Forelimb muscle (tissue), 1 donor: ENCODE data around the gene DHX15. TPM values are rescaled to one million over a fixed set of nuclear protein-coding genes. Genes with fewer than 3 reads are reported as not detected.
"Not testable (repeated sequence)": the region's sequence is repeated elsewhere in the genome, so short reads cannot be mapped to it uniquely, and the experiment has no call there.

Source experiments
- DNase-seq: peaks from one replicate; pipeline ENCODE4 v3.0.0-alpha.2; 2013; ENCODE audit warnings: low read depth
- polyA plus RNA-seq: library from polyadenylated mRNA; unstranded; fragments of 120-200 nt; gene quantifications from one replicate; pipeline ENCODE4 v1.2.1, GENCODE V29; 2013; ENCODE audit not compliant: insufficient read length

DHX15 gene
- polyA plus RNA-seq, 1 donor = 113 TPM

DNA sequence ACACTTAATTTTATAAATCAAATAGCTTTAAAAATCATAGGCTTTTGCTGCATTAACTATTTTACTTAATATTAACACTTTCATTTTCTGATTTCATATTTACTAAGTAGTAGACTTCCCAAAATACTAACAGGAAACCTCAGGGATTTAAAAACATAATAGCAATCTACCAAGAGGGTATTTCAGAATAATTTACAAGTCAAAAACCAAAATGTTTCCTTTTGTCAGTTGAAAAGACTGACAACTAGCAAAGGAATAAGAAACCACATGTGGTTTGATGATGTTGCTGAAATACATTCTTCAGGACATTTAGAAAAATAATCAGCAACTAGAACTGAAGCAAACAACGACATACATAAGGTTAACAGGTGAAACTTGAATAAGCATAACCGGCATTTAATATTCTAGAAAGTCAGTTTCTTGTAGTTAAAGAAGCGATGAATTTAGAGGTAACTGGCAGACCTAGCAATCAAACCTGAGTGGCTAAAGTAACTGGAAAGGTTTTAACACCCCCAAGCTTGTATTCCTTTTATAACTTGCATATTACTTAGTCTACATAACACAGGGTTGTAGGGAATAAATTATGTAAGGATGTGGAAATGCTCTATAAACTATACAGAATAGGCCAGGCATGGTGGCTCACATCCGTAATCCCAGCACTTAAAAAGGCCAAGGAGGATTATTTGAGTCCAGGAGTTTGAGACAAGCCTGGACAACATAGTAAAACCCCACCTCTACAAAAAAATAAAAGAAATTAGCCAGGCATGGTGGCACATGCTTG is 40.0 kb downstream of the DHX15 start:
- DNase-seq = no peak

DNA sequence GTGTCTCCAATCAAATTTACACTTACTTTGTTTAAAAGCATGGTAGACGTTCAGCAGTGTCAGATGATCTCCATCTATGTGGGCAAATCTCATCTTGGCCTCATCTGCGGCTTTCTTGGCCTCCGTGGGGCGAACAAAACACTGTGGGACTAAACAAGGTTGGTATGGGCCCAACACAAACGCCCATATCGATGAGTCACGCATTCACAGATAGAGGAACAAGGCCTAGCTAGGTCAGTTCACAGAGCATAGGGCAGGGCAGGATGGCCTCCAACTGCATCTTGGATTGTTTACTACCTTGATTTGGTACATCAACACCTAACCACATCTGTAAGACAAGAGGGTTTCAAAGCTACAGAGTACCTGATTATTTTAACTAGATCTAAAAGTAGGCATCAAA is 47.3 kb downstream of the DHX15 start:
- DNase-seq = no peak

DNA sequence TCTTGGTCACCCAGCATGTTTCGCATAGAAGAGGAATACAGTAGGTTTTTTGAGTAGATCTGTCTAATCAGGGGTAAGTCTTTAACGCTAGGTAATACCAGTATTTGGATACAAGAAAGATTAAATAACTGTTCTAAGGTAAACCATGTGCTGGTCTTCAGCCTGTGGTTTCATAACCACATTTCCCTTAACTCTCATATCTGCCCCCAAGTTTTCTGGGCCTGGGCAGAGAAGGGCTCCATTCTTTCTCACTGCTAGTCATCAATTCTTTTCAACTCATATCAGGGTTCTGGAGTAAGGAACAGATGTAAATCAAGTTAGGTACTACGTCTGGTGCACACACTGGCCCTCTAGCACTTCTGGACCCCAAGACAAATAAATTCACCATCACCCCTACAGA is 49.0 kb downstream of the DHX15 start:
- no peak for DNase-seq

DNA sequence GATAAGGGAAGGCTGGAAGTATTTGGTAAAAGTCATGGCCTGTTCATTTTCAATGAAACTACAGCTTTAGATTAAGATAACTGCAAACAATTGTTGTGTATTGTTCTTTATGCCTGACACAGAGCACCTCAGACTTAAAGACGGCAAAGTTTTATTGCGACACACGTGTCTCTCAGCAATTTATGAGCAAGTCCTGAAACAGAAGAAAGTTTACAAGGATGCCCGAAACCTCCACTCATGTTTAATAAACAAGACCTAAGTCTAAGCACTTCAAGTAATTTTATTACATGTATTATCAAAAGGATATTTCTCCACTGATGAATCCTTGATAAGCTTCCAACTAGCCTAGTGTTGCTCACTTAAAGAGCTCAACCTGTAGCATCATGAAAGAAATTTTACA is 51.0 kb downstream of the DHX15 start:
- no peak for DNase-seq

DNA sequence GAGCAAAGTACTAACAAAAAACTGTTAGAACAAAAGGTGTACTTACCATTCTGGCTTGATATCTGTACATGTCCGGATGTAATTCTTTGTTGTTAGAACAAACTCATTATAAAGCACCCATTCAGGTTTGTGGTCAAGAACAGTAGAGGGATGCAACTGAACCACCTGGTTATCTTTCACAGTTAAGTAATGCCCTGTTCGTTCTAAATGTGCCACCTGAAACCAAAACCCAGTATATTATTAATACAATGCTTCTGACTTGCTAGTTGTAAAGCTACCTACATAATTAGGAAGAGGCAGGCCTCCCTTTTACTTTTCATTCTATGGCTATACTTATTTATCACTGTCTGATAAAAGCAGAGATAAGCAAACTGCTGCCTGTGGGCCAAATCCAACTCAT is 54.8 kb downstream of the DHX15 start:
- DNase-seq = no peak

DNA sequence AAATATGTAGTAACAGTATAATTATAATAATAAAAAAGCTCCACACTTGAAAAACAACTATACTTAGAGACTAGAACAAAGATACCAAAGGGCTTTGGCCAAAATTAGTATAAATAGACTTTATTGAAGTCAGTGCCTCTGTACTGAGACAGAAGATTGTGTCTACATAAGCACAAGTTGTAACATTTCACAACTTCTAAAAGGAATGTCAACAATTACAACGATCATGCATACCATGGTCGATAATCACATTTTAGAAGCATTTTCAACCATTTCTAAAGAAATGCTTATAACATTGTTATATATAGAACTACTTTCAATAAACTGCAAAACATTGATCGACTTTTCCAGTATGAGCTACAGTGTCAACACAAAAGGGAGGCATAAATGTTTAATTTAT is 57.0 kb downstream of the DHX15 start:
- no peak for DNase-seq

DNA sequence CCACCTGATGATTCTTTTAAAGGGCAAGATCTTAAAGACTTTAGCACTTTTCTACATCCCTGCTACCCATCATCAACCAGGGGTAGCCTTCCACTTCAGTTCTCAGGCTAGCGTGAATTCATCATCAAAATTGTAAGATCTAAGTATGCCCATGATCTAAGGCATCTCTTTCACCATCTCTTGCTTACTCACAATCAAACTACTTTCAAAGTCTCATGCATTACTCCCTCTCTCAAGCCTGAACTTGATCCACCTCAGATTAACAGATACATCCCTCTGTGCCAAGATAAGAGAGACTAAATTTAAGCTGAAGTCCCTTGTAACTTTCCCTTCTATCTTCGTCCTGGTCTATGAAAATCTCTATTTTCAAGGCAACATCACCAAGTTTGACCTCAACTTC is 62.8 kb downstream of the DHX15 start:
- no peak for DNase-seq

DNA sequence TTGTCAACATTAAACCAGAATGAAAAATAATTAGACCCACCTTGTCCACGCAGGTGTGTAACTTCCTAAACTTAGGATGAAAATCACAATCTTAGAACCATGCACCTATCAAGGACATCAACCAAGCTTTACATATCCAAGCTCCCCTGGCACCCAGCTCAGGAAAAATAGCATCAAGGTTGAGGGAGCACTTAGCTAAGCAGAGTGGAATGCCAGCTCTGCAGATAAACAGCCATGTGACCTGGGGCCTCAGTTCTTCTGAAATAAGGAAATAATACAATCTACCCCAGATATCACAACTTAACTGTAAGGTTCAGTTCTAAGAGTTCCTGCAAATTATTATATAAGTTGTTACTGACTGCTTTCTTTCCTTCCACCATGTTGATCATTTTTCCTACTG is 64.7 kb downstream of the DHX15 start:
- DNase-seq = no peak

DNA sequence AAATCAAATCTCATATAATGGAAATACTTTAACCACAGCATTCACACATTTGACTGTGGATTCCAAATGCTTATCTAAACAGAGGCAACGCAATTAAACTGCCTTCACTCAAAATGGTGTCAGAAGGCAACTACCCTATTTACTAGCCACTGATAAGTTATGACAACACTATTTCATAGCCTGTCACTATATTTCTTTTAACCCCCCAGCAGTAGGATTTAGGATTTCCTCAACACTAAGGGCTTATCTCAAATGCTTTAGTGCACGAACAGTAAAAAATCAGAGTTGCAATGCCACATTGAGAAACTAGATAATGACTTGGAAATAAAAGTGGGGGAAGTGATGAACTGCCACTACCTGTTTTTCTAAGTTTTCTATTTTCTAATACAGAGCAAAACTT is 66.7 kb downstream of the DHX15 start:
- no peak for DNase-seq

DNA sequence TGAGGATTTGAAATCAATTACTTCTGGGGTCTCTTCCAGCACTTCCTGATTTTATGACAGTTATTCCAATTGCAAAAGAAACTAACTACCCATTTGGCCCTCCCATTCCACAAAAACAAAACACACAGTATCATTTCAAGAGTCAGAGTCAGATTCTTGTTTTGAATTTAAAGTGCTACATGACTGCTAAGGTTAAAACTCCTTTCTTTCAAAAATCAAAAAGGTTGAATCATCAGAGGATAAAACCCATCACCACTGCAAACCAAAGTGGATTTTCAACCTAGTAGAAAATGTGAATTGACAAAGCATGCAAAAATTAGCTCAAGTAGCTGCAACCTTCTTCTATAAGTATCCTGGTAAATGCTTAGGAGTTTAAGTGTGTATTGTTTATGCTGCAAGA is 67.4 kb downstream of the DHX15 start:
- DNase-seq = no peak

DNA sequence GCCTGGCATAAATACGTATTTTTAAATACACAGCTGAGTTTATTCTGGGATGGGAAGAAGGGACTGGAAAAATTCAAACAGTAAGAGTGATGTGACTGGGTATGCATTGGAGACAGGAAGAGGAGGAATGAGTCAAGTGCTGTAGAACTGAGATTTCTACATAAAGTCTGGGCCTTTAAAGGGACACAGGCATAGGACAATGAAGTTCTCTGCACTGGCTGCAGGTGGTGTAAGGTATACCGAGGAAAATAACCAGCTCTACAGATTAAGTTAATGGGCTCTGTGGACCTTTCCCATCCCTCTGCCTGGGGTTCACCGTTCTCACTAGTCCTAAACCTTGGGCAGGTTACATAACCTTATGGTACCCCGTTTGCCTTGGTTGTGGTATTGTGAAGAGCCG is 68.7 kb downstream of the DHX15 start:
- no peak for DNase-seq

DNA sequence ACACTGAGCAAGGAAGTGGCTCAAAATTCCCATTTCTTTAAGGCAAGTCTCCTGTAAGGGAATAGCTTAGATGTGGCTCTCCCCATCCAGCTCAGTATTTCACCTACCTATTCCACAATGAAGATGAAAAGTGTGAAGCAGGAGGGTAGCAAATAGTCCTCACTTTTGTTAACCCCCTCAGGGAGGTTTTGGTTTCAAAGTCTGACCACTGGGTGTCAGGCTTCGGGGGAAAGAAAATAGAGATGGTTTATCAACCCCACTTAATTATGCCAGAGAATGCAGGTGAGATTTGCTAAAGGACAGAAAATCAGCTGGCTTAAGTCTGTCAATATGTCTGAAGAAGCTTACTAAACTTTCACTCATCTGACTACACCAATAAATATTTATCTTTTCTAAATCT is 69.5 kb downstream of the DHX15 start:
- DNase-seq = no peak

DNA sequence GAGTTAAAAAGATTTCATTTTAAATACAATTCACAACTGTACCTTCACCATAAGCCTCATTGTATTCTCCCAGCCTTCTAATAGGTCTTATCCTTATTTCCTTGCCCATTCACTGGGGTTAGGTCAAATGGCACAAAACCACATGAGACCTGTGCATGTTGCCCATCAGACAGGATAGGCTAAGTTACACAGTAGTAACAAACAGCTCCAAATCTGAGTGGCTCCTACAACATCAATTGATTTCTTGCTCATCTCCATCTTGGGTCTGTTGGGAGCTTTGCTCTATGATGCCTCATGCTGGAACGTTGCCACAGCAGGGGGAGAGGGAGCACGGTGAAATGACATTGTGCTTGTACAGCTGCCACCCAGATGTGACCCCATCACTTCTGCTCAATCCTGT is 70.6 kb downstream of the DHX15 start:
- DNase-seq = no peak

DNA sequence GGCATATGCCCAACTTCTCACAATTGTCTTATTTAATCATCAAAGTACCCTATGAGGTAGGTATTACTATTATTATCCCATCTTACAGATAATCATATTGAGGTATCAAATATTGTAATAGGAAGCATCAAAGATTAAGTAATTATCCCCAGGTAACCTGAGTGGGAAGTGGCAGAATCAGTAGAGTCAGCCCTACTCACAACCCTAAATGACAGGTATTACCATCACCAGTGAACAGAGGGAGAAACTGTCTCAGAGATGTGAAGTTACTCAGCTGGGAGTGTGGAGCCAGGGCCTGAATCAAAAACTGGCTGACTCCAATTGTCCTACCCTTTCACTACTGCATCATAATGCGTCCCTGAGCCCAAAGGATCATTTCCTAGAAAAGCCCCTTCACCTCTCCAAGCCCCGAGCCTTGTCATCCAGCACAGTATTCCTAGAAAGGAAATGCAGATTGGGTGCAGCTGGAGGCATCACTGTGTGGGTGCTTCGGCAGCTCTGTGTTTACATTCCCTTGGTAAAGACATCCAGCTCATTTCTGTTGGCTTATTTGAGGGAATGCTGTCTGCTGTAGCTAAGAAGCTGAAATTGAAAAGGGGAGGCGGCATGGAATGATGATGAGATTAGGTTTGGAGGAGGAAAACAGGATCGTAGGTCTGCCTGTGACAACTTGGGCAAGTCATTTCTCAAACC is 72.8 kb downstream of the DHX15 start:
- no peak for DNase-seq

DNA sequence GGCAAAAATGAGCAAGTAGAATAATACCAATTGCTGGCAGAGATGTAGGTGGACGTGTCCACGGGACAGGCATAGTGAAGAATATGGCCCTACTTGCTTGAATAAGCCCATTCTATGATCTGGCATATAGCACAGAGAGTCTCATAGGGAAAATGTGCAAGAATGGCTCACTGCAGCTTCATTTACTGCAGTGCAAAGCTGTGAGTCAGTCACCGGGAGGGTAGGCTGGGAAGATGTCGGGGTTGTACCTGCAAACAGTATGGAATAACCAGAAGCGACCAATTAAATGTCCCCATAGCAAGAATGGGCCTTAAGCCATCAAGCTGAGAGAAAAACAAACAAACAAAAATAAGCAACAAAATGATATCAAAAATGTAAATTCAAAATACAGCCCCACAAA is 74.3 kb downstream of the DHX15 start:
- DNase-seq = no peak

DNA sequence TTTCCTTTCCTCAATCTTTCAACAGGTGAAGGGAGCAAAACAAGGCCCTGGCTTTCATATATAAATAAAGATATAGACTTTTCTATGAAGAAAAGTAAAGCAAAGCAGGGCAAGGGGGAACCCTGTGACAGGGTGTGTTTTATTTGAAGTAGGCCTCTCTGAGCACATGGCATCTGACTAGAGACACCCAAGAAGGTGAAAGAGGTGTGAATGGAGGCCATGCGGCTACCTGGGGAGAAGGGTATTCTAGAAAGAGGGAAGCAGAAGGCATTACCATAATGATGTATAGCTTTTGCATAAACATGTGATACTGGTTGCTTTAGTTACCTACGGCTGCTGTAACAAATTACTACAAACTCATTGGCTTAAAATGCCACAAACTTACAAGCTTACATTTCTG is 75.8 kb downstream of the DHX15 start:
- DNase-seq = no peak

DNA sequence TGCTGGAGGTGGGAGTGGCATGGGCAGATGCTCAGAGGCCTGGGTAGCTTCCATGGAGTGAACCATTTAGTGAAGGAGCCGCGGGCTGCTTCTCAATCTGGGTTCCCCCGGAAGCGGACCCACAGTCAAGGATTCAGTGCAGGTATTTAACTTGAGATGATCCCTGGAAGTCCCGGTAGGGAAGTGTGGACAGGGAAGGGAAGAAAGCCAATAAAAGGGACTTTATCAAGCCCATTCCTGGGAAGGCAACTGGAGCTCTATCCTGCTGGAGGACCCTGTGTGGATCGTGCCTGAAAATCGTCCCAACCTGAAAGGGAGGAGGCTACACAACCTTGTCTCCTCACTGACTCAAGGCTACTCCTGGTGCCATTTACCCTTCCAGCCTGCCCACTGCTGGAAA is 76.9 kb downstream of the DHX15 start:
- DNase-seq = no peak

DNA sequence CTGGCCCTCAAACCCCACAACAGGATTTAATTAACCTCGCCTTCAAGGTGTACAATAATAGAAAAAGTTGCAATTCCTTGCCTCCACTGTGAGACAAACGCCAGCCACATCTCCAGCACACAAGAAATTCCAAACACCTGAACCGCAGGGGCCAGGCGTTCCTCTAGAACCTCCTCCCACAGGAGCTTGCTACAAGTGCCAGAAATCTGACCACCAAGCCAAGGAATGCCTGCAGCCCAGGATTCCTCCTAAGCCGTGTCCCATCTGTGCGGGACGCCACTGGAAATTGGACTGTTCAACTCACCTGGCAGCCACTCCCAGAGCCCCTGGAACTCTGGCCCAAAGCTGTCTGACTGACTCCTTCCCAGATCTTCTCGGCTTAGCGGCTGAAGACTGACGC is 81.3 kb downstream of the DHX15 start:
- not testable (repeated sequence) for DNase-seq

DNA sequence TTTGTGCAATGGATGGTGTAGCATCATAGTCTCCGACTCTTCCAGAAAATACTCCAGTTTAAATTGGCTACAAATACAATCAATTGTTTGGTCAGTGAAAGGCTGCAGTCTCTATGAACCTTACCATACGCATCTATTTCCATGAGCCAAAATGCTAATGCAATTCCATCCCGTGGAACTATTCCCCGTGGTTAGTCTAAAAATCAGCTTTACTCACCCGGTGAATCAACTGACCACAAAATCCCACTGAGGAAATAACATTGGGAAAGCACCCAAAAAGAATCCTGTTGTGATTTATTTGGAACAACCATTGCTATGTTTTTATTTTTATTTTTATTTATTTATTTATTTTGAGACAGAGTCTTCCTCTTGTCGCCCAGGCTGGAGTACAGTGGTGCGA is 87.1 kb downstream of the DHX15 start:
- DNase-seq = no peak

DNA sequence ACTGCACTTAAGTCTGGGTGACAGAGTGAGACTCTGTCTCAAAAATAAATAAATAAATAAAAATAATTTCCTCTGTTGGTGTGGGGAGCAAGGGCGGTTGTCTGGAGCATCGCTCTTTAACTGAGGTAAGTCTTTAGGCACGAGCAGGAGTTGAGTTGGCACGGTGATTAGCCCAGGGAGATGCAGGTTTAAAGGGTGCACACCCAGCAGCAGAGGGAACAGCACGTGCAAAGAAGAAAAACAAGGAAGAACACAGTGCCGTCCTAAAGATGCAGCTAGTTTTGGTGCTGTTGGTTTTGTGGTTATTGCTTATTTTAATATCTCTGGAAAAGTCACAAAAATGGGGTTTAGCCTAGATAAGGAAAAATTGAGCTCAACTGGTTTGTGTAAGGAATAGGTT is 87.8 kb downstream of the DHX15 start:
- no peak for DNase-seq

DNA sequence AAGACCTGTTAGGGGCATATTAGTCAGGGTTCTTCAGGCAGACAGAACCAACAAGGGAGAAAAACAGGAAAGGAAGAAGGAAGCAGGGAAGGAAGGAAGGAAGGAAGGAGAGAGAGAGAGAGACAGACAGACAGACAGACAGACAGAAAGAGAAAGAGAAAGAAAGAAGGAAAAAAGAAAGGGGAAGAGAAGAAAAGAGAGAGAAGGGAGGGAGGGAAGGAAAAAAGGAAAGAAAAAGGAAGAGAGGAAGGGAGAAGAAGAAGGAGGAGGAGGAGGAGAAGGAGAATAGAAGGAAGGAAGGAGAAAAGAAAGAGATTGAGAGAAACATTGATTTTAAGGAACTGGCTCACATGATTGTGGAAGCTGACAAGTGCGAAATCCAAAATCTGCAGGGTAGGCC is 89.0 kb downstream of the DHX15 start:
- no peak for DNase-seq

DNA sequence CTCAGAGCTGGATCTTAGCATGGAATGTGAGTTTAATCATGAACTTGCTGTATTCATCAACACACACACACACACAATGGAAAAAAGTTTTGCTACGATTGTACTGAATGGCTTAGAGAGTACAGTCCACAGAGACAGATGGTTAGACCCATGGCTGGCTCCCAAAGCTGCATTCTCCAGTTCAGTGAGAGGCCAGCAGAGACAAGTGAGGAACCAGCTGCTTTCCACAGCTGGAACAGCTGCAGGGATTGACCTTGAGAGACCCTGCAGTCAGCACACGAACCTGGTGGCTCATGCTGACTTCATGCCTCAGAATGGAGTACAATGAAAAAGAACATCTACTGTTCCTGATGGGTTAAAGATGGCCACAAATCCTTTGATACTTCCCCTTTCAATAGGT is 94.5 kb downstream of the DHX15 start:
- DNase-seq = peak; percentile 76

DNA sequence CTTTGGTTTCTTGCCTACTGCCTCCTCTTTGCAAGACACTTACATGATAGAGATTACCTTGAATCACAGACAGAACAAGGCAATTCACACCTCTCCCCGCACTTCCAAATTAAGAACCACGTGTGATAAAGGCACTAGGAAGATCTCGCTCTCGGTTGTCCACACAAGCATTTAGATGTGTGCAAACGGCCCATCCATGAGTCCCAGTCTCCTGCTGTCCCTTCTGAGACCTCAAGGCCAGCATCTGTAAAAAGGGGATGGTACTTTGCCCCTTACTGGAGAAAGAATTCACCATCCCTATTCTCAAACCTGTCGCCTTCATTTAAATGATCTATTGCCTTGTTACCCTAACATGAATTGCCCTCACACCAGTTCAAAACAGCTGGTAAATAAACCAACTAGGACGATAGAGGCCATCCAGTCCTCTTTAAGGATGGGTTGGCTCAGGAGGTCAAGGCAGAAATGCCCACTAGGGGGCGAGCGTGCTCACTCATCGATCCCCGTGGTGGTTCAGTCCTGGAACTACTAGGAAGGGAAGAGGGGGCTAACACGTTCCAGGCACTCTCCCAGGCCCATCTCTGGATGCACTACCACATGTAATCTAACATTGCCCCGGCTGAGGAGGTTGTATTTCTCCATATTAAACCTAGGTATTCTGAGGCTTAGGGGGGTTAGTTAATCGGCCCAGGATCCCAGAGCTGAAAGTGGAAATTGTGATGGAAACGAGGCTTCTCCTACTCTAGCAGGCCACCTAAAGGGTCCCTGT is 95.8 kb downstream of the DHX15 start:
- DNase-seq = no peak
